H1 (cell line): ENCODE data around the gene PRKCA.

Experiments used
- ATF3 ChIP-seq: IDR thresholded peaks from 2 replicates; pipeline ENCODE4 v1.6.1; 2011; ENCODE audit warnings: low read depth, mild to moderate bottlenecking, low read length; ENCODE audit not compliant: insufficient read depth
- BCL11A ChIP-seq, 2 experiments: IDR thresholded peaks; one replicate each; pipeline ENCODE4 v1.6.1; 2011; ENCODE audit warnings: low read depth in 2 of 2, low read length in 2 of 2, mild to moderate bottlenecking in 2 of 2
- CHD1 ChIP-seq: IDR thresholded peaks from 2 replicates; pipeline ENCODE4 v1.6.1; 2012; ENCODE audit warnings: low read depth, low read length, improper control_type of control experiment
- CREB1 ChIP-seq: IDR thresholded peaks from 2 replicates; pipeline ENCODE4 v1.6.1; 2012; ENCODE audit warnings: inconsistent platforms
- CTCF ChIP-seq, 3 experiments: IDR thresholded peaks; 1 replicate in 2 of 3; 2 replicates in 1 of 3; pipeline versions ENCODE4 v1.5.1 to v1.6.1; 2011; ENCODE audit warnings: low read length in 3 of 3, mild to moderate bottlenecking in 3 of 3, inconsistent platforms in 2 of 3, low read depth in 1 of 3, moderate library complexity in 1 of 3; ENCODE audit not compliant: insufficient read depth in 1 of 3; ENCODE audit errors: control extremely low read depth in 1 of 3
- EZH2 ChIP-seq: fragments of 200-600 bp; sonication (generic); IDR thresholded peaks from 2 replicates; pipeline ENCODE4 v1.7.1; 2012; ENCODE audit warnings: low read depth, mild to moderate bottlenecking, moderate library complexity, low read length, inconsistent platforms; ENCODE audit not compliant: severe bottlenecking
- GABPA ChIP-seq: IDR thresholded peaks from 2 replicates; pipeline ENCODE4 v1.6.1; 2011; ENCODE audit warnings: mild to moderate bottlenecking, low read length, moderate library complexity, borderline replicate concordance; ENCODE audit not compliant: insufficient read depth
- POLR2A ChIP-seq, 2 experiments: IDR thresholded peaks; 1 replicate in 1 of 2; 2 replicates in 1 of 2; pipeline ENCODE4 v1.6.1; 2011; ENCODE audit warnings: low read depth in 2 of 2, low read length in 2 of 2, mild to moderate bottlenecking in 2 of 2; ENCODE audit errors: control extremely low read depth in 1 of 2
- POLR2AphosphoS5 ChIP-seq: IDR thresholded peaks from 2 replicates; pipeline ENCODE4 v1.6.1; 2011; ENCODE audit warnings: low read depth, low read length
- SIN3A ChIP-seq, 2 experiments: IDR thresholded peaks in 1 of 2; conservative IDR thresholded peaks in 1 of 2; 2 replicates each; pipeline ENCODE4 v1.6.1; 2011 to 2012; ENCODE audit warnings: low read length in 2 of 2, improper control_type of control experiment in 1 of 2, low read depth in 1 of 2, mild to moderate bottlenecking in 1 of 2
- SP2 ChIP-seq: IDR thresholded peaks from 2 replicates; pipeline ENCODE4 v1.6.1; 2012; ENCODE audit warnings: mild to moderate bottlenecking, low read length, inconsistent platforms
- USF2 ChIP-seq: IDR thresholded peaks from 2 replicates; pipeline ENCODE4 v1.6.1; 2011; ENCODE audit warnings: low read length, improper control_type of control experiment

DNA sequence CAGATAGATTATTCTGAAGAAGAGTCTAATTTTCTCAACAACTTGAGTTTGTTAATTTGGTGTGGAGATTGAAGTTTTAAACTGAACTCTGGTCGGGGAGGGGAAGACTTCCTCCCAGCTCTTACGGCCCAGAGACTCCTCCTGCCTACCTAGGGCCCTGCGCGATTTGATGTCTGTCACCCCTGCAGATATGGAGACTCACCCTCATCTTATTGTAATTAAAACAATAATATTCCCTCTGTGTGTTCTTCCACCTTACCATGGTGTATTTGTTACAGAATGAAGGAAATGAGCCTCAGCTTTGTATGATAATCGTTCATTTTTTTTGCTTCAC lies 348.1 kb downstream of the PRKCA start:
- TF ChIP-seq USF2 (no peak), CTCF (IDR thresholded peaks at IDR 0.05; ENCODE audit: control extremely low read depth in 1 of 3, insufficient read depth in 1 of 3, low read depth in 1 of 3, low read length in 3 of 3) (no peak), GABPA (no peak), CHD1 (no peak), SIN3A (conservative IDR thresholded peaks at IDR 0.05 in 1 of 2, IDR thresholded peaks at IDR 0.05 in 1 of 2; ENCODE audit: low read depth in 1 of 2, low read length in 2 of 2) (no peak), POLR2A (IDR thresholded peaks at IDR 0.05; ENCODE audit: control extremely low read depth in 1 of 2, low read depth in 2 of 2, low read length in 2 of 2) (no peak), POLR2AphosphoS5 (no peak), ATF3 (no peak), CREB1 (no peak), EZH2 (no peak), SP2 (no peak), BCL11A (IDR thresholded peaks at IDR 0.05; ENCODE audit: low read depth in 2 of 2, low read length in 2 of 2) (no peak)
